Lower lobe of right lung (tissue), 2 donors: ENCODE data around the gene COASY. TPM values are rescaled to one million over a fixed set of nuclear protein-coding genes. Genes with fewer than 3 reads are reported as not detected.

Source experiments
- ATAC-seq, 2 donors: fragments of 200-7000 bp; cut with Tn5 transposase; one replicate each; pipeline ENCODE4 v1.9.1; 2020 to 2022; ENCODE audit warnings: mild to moderate bottlenecking in 2 of 2, moderate library complexity in 2 of 2
- DNase-seq: peaks from one replicate; pipeline ENCODE4 v3.0.0-alpha.2; 2020
- H3K27ac ChIP-seq: fragments of 200-600 bp; one replicate; pipeline ENCODE4 v1.8.0; 2022
- H3K27me3 ChIP-seq: fragments of 200-600 bp; one replicate; pipeline ENCODE4 v1.8.0; 2022; ENCODE audit warnings: low read depth
- H3K36me3 ChIP-seq: fragments of 200-600 bp; one replicate; pipeline ENCODE4 v1.8.0; 2022; ENCODE audit warnings: mild to moderate bottlenecking
- H3K4me1 ChIP-seq: fragments of 200-600 bp; one replicate; pipeline ENCODE4 v1.8.0; 2022
- H3K4me3 ChIP-seq: fragments of 200-600 bp; one replicate; pipeline ENCODE4 v1.8.0; 2022; ENCODE audit warnings: mild to moderate bottlenecking
- H3K9me3 ChIP-seq: fragments of 200-600 bp; one replicate; pipeline ENCODE4 v1.8.0; 2022
- intact Hi-C: fragments of 100-400 bp; cut with DNase I; formaldehyde crosslinking; loops from one replicate; pipeline ENCODE4 v1.11.0; 2022
- total RNA-seq: library from RNA; stranded (reverse); fragmentation: NEBNext Ultra II Directional; extraction: Animal tissue kit (Norgen Biotek cat#: 25700); gene quantifications from one replicate; pipeline ENCODE4 v1.2.1, GENCODE V29; 2021
- TF ChIP-seq, protein P1 (sequence below): fragments of 200-600 bp; IDR thresholded peaks from one replicate; pipeline ENCODE4 v1.8.0; 2022; ENCODE audit warnings: antibody characterized with exemption, mild to moderate bottlenecking
- donor health status: DM: no; HTN: yes; CAD: no; lungs with severe emphysema.

Gene COASY
- total RNA-seq, 1 donor from 2014 or later = 65.8 TPM

DNA sequence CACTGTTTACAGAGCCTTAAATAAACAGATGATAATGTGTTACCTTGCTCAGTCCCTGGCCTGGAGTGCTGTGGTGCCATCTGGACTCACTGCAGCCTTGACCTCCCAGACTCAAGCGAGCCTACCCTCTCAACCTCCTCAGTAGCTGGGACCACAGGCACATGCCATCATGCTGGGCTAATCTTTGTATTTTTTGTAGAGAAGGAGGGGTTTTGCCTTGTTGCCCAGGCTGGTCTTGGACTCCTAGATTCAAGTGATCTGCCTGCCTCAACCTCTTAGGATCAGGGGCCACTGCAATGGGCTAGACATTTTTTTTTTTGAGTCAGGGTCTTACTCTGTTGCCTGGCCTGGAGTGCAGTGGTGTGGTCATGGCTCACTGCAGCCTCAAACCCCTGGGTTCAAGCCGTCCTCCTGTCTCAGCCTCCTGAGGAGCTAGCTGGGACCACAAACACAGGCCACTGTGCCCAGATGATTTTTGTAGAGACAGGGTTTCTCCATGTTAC, 30.9 kb upstream of the COASY start:
- intact Hi-C loops = no loop called here
- no peak for DNase-seq

DNA sequence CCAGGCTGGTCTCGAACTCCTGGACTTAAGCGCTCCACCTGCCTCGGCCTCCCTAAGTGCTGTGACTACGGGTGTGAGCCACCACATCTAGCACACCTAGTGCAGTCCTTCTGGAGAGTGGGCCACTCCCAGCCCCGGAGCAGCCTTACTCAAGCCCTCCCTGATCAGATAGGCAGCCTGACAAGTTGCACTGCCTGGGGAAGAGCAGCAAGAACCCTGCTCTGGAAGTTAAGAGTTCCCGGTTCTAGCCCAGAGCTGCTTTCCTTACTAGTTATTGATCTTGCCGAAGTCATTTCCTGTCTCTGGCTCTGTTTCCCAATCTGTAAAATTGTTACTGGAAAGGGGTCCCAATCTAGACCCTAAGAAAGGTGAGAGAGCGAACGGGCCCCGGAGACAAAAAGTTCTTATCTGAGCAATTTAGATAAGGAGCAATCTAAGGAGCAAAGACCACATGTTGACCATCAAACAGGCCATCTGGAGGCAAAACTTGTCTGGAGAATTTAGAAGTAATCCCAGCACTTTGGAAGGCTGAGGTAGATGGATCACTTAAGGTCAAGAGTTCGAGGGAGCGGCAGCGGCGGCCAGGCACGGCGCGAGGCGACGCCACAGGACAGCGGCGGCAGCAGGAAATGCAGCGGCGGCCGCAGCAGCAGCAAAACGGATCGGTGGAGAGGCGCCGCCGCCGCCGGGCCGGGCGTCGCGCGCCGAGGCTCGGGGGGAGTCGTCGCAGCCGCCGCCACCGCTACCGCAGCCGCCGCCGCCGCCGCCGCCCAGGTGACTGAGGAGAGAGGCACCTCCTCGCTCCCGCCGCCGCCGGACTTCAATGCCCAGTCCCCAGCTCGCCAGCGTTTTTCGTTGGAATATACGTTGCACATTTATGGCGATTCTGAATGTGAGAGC, 30.2 kb upstream of the COASY start:
- ATAC-seq (peak; percentile 53 to 56), DNase-seq (peak; percentile 83)
- Histone ChIP-seq H3K9me3 (no peaks in the 10 kb centered on the region), H3K36me3 (no peaks in the 10 kb centered on the region), H3K4me3 (peak overlapping the region; percentile 57), H3K27ac (peak overlapping the region; percentile 81), H3K4me1 (peaks cover 42% of the 10 kb centered on the region), H3K27me3 (no peaks in the 10 kb centered on the region)
- intact Hi-C loops = no loop called here
- TF ChIP-seq, protein P1, sequence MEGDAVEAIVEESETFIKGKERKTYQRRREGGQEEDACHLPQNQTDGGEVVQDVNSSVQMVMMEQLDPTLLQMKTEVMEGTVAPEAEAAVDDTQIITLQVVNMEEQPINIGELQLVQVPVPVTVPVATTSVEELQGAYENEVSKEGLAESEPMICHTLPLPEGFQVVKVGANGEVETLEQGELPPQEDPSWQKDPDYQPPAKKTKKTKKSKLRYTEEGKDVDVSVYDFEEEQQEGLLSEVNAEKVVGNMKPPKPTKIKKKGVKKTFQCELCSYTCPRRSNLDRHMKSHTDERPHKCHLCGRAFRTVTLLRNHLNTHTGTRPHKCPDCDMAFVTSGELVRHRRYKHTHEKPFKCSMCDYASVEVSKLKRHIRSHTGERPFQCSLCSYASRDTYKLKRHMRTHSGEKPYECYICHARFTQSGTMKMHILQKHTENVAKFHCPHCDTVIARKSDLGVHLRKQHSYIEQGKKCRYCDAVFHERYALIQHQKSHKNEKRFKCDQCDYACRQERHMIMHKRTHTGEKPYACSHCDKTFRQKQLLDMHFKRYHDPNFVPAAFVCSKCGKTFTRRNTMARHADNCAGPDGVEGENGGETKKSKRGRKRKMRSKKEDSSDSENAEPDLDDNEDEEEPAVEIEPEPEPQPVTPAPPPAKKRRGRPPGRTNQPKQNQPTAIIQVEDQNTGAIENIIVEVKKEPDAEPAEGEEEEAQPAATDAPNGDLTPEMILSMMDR = peak; percentile 51

More for the DNA sequence above, 30.9 kb upstream of the COASY start:
- ATAC-seq = no peak
- no peaks in the 10 kb centered on the region for H3K36me3 ChIP-seq
- H3K27ac ChIP-seq = peak overlapping the region; percentile 81
- no peak overlapping the region for H3K4me3 ChIP-seq
- peaks cover 49% of the 10 kb centered on the region for H3K4me1 ChIP-seq
- no peaks in the 10 kb centered on the region for H3K27me3 ChIP-seq
- H3K9me3 ChIP-seq = no peaks in the 10 kb centered on the region
- TF ChIP-seq, protein P1 = no peak

DNA sequence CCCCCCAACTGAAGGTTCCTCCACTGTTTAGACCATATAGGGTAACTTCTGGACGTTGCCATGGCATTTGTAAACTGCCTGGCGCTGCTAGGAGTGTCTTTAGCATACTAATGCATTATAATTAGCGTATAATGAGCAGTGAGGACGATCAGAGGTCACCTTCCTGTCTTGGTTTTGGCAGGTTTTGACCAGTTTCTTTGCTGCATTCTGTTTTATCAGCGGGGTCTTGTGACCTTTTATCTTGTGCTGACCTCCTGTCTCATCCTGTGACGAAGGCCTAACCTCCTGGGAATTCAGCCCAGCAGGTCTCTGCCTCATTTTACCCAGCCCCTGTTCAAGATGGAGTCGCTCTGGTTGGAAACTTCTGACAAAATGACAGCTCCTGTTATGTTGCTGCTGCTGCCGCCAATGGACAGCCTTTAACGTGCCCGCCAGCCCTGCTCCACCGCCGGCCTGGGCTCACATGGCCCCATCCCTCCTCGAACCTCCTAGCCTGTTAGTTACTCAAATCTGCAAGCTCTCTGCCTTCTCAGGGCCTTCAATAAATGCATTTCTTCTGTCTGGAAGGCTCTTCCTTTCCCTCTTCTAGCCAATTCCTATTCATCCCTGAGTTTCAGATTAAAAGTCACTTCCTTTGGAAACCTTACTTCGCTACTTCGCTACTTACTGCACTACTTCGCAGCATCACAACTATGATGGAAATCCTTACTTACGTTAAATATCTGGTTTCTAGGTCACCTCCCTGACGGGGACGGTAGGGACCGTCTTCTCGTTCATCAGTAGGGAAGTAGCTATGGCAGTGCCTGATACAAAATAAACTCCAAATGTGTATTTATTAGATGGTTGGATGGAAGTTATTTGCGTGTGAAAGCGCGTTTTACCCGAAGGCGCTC, 26.5 kb upstream of the COASY start:
- no peak for DNase-seq

DNA sequence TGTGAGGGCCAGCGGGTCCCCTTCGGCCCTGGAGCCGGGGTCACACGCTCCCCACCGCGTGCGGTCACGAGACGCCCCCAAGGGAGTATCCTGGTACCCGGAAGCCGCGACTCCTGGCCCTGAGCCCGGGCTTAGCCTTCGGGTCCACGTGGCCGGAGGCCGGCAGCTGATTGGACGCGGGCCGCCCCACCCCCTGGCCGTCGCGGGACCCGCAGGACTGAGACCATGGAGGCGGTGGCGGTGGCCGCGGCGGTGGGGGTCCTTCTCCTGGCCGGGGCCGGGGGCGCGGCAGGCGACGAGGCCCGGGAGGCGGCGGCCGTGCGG, 25.9 kb upstream of the COASY start, which contains the start of gene NAGLU:
Gene NAGLU (plus strand): TSS at position 194 of the 324 bp plus-strand sequence. CDS start 32 bp downstream, at position 226.
- ATAC-seq (peak; percentile 94 to 95), DNase-seq (peak; percentile 98)
- peaks cover 29% of the 10 kb centered on the region for H3K36me3 ChIP-seq
- peaks cover 31% of the 10 kb centered on the region for H3K4me1 ChIP-seq
- TF ChIP-seq, protein P1 = no peak
- H3K4me3 ChIP-seq = peak within 1 kb of the TSS; percentile 70
- H3K9me3 ChIP-seq = no peaks in the 10 kb centered on the region
- no peaks in the 10 kb centered on the region for H3K27me3 ChIP-seq
- intact Hi-C loops = no loop called here
- peak within 1 kb of the TSS; percentile 83 for H3K27ac ChIP-seq

More for the DNA sequence above, 26.5 kb upstream of the COASY start:
- H3K4me1 ChIP-seq = peaks cover 37% of the 10 kb centered on the region
- peak in 1 of 2 donors; percentile 6 for ATAC-seq
- TF ChIP-seq, protein P1 = no peak
- H3K36me3 ChIP-seq = peaks cover 24% of the 10 kb centered on the region
- no peaks in the 10 kb centered on the region for H3K9me3 ChIP-seq
- H3K27me3 ChIP-seq = no peaks in the 10 kb centered on the region
- H3K27ac ChIP-seq = peak overlapping the region; percentile 83
- intact Hi-C loops = no loop called here
- peak overlapping the region; percentile 70 for H3K4me3 ChIP-seq
